Activated CD8-positive, alpha-beta T cell treated with anti-CD3 and anti-CD28 coated beads, Interleukin-2, amount 10 ng/mL, durations not matched to agents 7 days and 5 days (primary cell): Measurements from ENCODE around the gene MOB3A. TPM values are rescaled to one million over a fixed set of nuclear protein-coding genes. Genes with fewer than 3 reads are reported as not detected.

Source experiments
- ATAC-seq: fragments of 150-1000 bp; cut with Tn5 transposase; one replicate; pipeline ENCODE4 v1.10.0; 2021; ENCODE audit warnings: moderate library complexity
- CTCF ChIA-PET: fragments of 350-600 bp; sonication (Branson Sonifier 250); formaldehyde crosslinking; loops from one replicate; lab custom pipeline; 2021; ENCODE audit warnings: antibody characterized with exemption; lab: Charles Lee
- POLR2A ChIA-PET: fragments of 350-600 bp; sonication (Branson Sonifier 250); formaldehyde crosslinking; loops from one replicate; lab custom pipeline; 2021; ENCODE audit warnings: antibody characterized with exemption; lab: Charles Lee
- DNase-seq: peaks from one replicate; pipeline ENCODE4 v3.0.0-alpha.2; 2020
- H3K27ac Mint-ChIP-seq: one replicate; pipeline ENCODE4 v1.8.0; 2021; ENCODE audit warnings: mild to moderate bottlenecking, mixed read lengths
- H3K27me3 Mint-ChIP-seq: one replicate; pipeline ENCODE4 v1.8.0; 2021; ENCODE audit warnings: low read depth, mixed read lengths
- H3K36me3 Mint-ChIP-seq: one replicate; pipeline ENCODE4 v1.8.0; 2021; ENCODE audit warnings: low read depth, mixed read lengths
- H3K4me1 Mint-ChIP-seq: one replicate; pipeline ENCODE4 v1.8.0; 2021; ENCODE audit warnings: low read depth, mixed read lengths
- H3K4me3 Mint-ChIP-seq: one replicate; pipeline ENCODE4 v1.8.0; 2021; ENCODE audit warnings: mild to moderate bottlenecking, mixed read lengths
- H3K9me3 Mint-ChIP-seq: one replicate; pipeline ENCODE4 v1.8.0; 2022; ENCODE audit warnings: mixed read lengths; ENCODE audit not compliant: insufficient read depth
- total RNA-seq, 2 experiments: library from RNA; stranded (reverse); gene quantifications; one replicate each; pipeline ENCODE4 v1.2.3, GENCODE V29; 2021

MOB3A gene
- total RNA-seq, 2 experiments from 2014 or later: 235 to 240 TPM

DNA sequence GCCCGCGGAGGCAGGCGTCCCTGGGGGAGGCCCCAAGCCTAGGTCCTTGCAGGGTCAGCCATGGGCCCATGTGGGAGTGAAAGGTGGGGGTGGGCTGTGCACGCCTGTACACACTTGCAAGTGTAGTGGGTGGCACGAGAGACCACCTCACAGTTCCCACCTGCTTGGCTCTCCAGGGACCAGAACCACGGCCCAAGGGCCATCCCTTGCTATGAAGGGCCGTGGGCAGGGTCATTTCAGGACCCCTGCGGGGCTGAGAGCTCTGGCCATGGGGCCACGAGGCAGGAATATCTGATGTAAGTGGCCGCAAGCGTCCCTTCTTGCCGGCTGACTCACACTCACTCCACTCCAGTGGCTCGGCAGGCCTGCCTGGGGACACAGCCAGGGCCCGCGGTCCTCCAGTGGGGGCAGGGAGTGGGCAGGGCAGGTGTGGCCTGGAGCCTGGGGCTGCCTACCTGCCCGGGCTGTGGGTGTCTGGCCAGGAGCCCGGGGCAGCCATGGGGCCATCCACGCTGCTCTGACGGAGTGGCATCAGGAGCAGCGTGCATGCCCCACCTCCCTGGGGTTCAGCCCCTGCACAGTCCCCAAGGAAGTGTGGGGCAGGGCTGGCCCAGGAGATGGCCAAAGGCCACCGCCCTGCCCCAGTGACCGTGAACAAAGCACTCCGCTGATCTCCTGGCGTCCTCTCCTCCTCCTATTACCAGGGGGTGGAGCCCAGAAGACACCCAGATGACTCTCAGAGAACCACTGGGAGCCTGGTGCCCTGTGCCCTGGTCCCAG is 36.5 kb downstream of the MOB3A start:
- no peak for DNase-seq
- Mint-ChIP-seq H3K4me3 (peak overlapping the region; percentile 89), H3K9me3 (no peaks in the 10 kb centered on the region), H3K27ac (peak overlapping the region; percentile 94), H3K4me1 (peaks cover 60% of the 10 kb centered on the region), H3K27me3 (no peaks in the 10 kb centered on the region), H3K36me3 (peaks cover 4% of the 10 kb centered on the region)
- CTCF ChIA-PET: interaction anchor here (1.2 kb wide), 1 partner anchor 17 kb away, joined by 3 read pairs; no protein-coding TSS in a partner anchor
- POLR2A ChIA-PET: no interaction called here
- ATAC-seq: no peak

DNA sequence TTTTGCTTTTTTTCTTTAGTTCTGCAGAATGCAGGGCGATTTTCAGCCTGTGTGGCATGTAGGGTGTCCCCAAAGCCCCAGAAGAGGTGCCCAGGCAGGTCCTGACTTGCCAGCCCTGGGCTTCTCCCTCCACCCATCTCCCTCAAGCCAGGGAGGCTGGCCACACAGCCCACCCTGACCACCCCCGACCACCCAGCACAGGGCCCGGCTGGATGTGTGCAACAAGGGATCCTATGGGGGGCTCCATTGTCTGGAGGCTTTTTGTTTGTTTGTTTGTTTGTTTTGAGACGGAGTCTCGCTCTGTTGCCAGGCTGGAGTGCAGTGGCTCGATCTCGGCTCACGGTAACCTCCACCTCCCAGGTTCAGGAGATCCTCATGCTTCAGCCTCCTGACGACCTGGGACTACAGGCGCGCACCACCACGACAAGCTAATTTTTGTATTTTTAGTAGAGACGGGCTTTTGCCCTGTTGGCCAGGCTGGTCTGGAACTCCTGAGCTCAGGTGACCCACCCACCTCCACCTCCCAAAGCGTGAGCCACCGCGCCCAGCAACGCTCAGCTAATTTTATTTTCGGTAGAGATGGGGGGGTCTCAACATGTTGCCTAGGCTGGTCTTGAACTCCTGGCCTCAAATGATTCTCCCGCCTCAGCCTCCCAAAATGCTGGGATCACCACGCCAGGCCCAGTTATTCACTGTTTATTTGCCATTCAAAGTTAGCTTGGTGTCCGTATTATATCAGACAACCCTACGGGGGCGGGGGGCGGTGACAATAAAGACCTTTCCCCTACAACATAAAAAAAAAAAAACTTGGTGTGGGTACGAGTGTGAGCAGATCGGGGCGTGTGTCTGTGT is 37.3 kb downstream of the MOB3A start:
- ChIA-PET CTCF (interaction anchor here (1.6 kb wide), 1 partner anchor 29 kb away, joined by 6 read pairs; no protein-coding TSS in a partner anchor), POLR2A (no interaction called here)
- H3K36me3 Mint-ChIP-seq: peaks cover 4% of the 10 kb centered on the region
- no peaks in the 10 kb centered on the region for H3K9me3 Mint-ChIP-seq
- ATAC-seq: no peak
- no peak for DNase-seq
- H3K27me3 Mint-ChIP-seq: no peaks in the 10 kb centered on the region
- peaks cover 63% of the 10 kb centered on the region for H3K4me1 Mint-ChIP-seq
- H3K4me3 Mint-ChIP-seq: peak overlapping the region; percentile 22
- peak overlapping the region; percentile 91 for H3K27ac Mint-ChIP-seq

DNA sequence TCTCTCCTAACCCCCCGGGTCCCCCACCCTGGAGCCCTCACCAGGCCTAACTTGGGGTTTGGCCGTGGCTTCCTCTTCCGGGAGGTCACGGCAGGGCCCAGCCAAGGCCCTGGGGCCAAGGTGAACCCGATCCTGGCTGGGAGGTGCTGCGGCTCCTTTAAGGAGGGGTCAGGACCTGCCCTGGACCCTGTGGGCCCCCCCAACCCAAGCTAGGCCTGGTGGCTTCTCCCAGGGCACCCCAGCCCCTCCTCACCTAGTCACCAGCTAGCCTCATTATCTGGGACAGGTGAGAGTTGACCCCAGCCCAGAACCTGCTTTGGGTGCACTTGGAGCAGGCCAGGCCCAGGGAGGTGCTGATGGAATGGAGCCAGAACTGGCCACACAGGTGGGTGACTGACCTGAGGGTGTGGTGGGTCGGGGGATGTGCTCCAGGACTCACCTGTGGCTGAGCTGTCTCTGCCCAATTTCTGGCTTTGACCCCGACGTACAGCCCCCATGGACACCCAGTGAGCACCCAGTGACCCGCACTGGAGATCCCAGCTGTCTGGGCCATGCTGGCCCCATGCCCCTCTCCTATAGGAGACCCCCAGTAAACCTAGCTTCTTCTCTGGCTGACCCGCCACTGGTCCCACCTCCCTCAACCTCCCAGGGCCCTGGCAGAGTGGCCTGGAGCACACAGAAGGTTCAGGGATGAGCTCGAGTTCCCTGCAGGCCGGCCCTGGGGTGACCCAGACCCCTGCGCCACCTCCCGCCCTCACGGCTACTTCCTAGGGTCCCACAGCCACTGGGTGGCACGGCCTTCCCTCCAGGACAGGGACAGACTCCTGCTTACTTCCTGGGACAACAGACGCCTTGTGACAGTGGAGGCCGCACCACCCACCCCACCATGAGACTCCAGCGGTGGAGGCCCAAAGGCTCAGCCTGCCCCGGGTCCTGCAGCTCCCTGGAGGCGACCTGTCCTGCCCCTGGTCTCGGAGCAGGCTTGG is 38.3 kb downstream of the MOB3A start:
- H3K4me3 Mint-ChIP-seq: no peak overlapping the region
- H3K27me3 Mint-ChIP-seq: no peaks in the 10 kb centered on the region
- ChIA-PET POLR2A (interaction anchor here (1.4 kb wide), 1 partner anchor 16 kb away, joined by 3 read pairs; no protein-coding TSS in a partner anchor), CTCF (interaction anchor here (1.4 to 1.6 kb wide), 2 partner anchors 12 to 30 kb away, joined by 3 to 6 read pairs; no protein-coding TSS in a partner anchor)
- H3K9me3 Mint-ChIP-seq: no peaks in the 10 kb centered on the region
- ATAC-seq: no peak
- DNase-seq: no peak
- H3K27ac Mint-ChIP-seq: peak overlapping the region; percentile 91
- peaks cover 66% of the 10 kb centered on the region for H3K4me1 Mint-ChIP-seq
- peaks cover 4% of the 10 kb centered on the region for H3K36me3 Mint-ChIP-seq

DNA sequence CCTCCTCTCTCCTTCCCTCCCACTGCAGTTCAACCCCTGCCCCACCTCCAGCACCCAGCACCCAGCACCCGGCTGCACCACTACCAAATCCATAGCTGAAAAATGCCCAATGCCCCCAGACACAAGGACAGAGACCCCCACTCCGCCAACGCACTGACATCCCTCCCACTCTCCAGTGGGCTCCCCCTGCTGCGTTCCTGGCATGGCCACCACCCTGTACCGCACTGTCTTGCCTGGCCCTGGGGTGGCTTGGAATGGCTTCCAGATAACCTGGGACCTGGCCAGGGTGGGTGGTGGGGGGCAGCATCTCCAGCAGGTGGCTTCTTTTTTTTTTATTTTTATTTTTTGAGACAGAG is 39.3 kb downstream of the MOB3A start:
- POLR2A ChIA-PET: interaction anchor here (1.4 kb wide), 1 partner anchor 15 kb away, joined by 3 read pairs; no protein-coding TSS in a partner anchor
- Mint-ChIP-seq H3K4me1 (peaks cover 67% of the 10 kb centered on the region), H3K4me3 (peak overlapping the region; percentile 55), H3K9me3 (no peaks in the 10 kb centered on the region), H3K27me3 (no peaks in the 10 kb centered on the region), H3K36me3 (peaks cover 4% of the 10 kb centered on the region), H3K27ac (peak overlapping the region; percentile 91)
- CTCF ChIA-PET: interaction anchor here (1.4 to 1.6 kb wide), 2 partner anchors 13 to 31 kb away, joined by 3 to 6 read pairs; no protein-coding TSS in a partner anchor
- DNase-seq (no peak), ATAC-seq (no peak)

DNA sequence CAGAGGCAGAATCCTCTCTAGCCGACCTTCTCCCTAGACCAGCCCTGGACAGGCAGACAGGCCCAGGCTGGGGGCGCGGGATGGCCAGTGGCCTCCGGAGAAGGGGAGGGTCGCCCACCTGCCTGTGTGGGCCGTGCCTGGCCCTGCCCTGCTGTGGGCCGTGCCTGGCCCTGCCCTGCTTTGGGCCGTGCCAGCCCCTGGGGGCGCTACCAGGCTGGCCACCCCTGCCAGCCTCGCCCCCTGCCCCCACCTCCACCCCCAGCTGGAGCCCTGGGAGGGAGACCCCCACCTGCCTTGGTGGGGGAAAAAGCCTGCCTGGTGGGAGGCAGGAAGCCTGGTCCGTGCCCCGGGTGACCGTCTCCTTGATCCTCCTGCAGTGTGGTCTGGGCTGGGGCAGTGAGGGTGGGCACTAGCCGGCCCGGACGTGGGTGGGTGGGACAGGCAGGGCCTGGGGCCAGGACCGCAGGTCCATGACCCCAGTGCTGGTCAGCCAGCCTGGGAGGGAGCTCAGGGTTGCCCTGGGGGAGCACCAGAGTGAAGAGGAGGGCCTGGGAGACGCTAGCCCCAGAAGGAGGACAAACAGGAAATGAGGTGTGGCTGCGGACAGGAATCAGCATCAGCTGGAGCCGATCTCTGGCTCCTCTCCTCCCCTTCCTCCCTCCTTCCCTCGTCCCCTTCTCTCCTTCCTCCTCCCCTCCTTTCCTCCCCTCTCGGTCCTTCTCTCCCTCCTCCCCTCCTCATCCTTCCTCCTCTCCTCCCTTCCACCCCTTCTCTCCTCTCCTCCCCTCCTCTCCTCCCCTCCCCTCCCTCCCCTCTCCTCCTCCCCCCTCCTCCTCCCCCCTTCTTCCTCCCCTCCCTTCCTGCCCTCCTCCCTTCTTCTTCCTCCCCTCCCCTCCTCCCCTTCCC is 39.9 kb downstream of the MOB3A start:
- no peak for ATAC-seq
- Mint-ChIP-seq H3K36me3 (peaks cover 4% of the 10 kb centered on the region), H3K9me3 (no peaks in the 10 kb centered on the region), H3K4me1 (peaks cover 71% of the 10 kb centered on the region), H3K4me3 (peak overlapping the region; percentile 60), H3K27me3 (no peaks in the 10 kb centered on the region), H3K27ac (peak overlapping the region; percentile 91)
- ChIA-PET CTCF (interaction anchor here (1.4 kb wide), 1 partner anchor 14 kb away, joined by 3 read pairs; no protein-coding TSS in a partner anchor), POLR2A (no interaction called here)
- peak; percentile 62 for DNase-seq

DNA sequence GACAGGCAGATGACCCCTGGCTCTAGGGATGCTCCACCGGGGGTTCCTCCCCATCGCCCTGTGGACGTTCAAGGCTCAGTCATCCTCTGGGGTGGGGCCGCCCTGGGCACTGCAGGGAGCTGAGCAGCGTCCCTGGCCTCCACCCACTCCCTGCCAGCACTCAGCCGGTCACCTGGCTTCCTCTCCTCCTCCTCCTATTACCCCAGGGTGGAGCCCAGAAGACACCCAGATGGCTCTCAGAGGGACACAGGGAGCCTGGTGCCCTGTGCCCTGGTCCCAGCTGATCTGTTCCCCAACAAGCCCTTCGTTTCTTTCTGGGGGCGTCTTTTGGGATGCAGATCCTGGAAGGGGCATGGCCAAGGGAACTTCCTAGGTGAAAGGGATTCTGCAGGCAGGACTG is 41.4 kb downstream of the MOB3A start:
- DNase-seq (no peak), ATAC-seq (no peak)
- ChIA-PET POLR2A (interaction anchor here (0.7 to 1.4 kb wide), 2 partner anchors 29 to 152 kb away, joined by 3 to 4 read pairs; no protein-coding TSS in a partner anchor), CTCF (interaction anchor here (1.3 to 1.4 kb wide), 2 partner anchors 15 to 21 kb away, joined by 3 read pairs; no protein-coding TSS in a partner anchor)
- Mint-ChIP-seq H3K27ac (peak overlapping the region; percentile 84), H3K27me3 (no peaks in the 10 kb centered on the region), H3K4me1 (peaks cover 63% of the 10 kb centered on the region), H3K9me3 (no peaks in the 10 kb centered on the region), H3K4me3 (no peak overlapping the region), H3K36me3 (peaks cover 5% of the 10 kb centered on the region)

DNA sequence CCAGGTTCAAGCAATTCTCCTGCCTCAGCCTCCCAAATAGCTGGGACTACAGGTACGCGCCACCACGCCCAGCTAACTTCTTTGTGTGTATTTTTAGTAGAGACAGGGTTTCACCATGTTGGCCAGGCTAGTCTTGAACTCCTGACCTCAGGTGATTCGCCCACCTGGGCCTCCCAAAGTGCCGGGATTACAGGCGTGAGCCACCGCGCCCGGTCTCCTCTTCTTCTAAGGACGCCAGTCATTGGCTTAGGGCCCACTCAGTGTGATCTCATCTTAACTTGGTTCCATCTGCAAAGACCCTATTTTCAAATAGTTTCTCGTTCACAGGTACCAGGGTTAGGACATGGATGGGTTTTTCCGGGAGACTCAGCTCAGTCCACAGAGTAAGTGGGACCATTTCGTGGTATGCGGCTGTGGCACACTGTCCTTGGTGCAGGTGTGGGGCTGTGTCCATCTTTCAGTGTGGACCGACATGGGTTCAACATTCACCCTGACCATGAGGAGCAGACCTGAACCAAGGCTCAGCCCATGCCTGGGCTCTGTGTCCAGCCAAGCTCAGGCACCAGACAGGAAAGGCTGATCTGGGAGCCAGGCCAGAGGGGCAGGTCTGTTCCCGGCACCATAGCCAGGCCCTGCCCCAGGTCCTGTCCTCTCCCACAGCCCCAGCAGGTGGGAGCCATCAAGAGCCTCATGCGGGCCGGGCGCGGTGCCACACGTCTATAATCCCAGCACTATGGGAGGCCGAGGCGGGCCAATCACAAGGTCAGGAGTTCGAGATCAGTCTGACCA is 42.3 kb downstream of the MOB3A start:
- ChIA-PET POLR2A (interaction anchor here (0.7 to 2.8 kb wide), 4 partner anchors 10 to 185 kb away, joined by 3 to 31 read pairs (median 4); no protein-coding TSS in a partner anchor), CTCF (interaction anchor here (1.2 to 2.4 kb wide), 4 partner anchors 16 to 34 kb away, joined by 3 to 7 read pairs (median 3); no protein-coding TSS in a partner anchor)
- peak overlapping the region; percentile 61 for H3K27ac Mint-ChIP-seq
- DNase-seq (peak; percentile 20), ATAC-seq (no peak)
- no peaks in the 10 kb centered on the region for H3K27me3 Mint-ChIP-seq
- peaks cover 68% of the 10 kb centered on the region for H3K4me1 Mint-ChIP-seq
- no peak overlapping the region for H3K4me3 Mint-ChIP-seq
- H3K36me3 Mint-ChIP-seq: peaks cover 13% of the 10 kb centered on the region
- no peaks in the 10 kb centered on the region for H3K9me3 Mint-ChIP-seq

DNA sequence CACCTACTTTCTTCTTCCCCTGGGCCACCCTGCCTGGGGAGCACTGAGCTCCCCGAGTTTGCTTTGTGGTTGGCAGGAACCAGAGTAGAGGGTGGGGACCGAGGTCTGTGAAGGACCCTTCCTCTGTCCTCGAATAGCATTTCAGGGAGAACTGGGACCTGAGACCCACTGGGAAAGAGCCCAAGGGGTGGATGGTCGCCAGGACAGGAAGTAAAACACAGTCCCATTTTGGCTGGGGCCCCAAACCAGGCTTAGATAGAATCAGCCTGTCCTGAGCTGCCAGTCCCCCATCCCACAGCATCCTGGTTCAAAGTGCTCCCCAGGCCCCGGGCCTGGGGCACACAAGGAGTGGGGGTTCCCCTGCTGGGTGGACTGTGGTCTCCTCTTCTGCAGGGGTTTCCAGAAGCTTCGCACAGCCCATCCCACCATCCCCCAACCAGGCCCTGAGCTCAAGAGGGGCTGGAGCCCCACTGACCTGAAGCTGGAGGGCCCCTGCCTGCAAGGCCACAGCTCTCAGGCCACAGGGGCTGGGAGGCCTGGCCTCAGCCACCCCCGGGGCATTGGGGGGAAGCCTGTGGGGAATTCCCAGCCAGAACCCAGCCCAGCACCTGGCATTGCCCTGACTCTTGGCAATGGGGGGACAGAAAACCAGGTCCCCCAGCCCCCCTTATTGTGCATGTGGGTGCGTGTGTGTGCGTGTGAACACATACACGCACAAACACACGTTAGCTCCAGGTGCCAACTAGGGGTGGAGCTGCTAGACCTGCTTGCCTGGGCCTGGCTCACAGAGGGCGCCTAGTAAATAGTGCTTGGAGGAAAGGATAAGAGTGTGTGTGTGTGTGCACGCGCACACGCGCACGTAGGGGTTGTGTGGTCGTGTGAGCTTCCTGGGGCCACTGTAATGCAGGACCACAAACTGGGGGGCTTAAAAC is 44.1 kb downstream of the MOB3A start:
- no peaks in the 10 kb centered on the region for H3K27me3 Mint-ChIP-seq
- no peaks in the 10 kb centered on the region for H3K9me3 Mint-ChIP-seq
- peak; percentile 72 for DNase-seq
- H3K36me3 Mint-ChIP-seq: peaks cover 19% of the 10 kb centered on the region
- POLR2A ChIA-PET: interaction anchor here (0.6 to 2.8 kb wide), 19 partner anchors 9 to 167 kb away, joined by 3 to 31 read pairs (median 5); partner anchors contain the start of gene ABHD17A
- ATAC-seq: peak; percentile 12
- H3K27ac Mint-ChIP-seq: peak overlapping the region; percentile 93
- peaks cover 65% of the 10 kb centered on the region for H3K4me1 Mint-ChIP-seq
- H3K4me3 Mint-ChIP-seq: peak overlapping the region; percentile 65
- CTCF ChIA-PET: interaction anchor here (1.0 to 2.4 kb wide), 13 partner anchors 9 to 123 kb away, joined by 3 to 11 read pairs (median 5); no protein-coding TSS in a partner anchor
